Naive thymus-derived CD4-positive, alpha-beta T cell (primary cell): ENCODE measurements around the gene HIPK4. TPM values are rescaled to one million over a fixed set of nuclear protein-coding genes. Genes with fewer than 3 reads are reported as not detected.
"Not testable (repeated sequence)": the region's sequence is repeated elsewhere in the genome, so short reads cannot be mapped to it uniquely, and the experiment has no call there.

Experiments
- ATAC-seq: fragments of 150-1000 bp; cut with Tn5 transposase; 2 replicates; pipeline ENCODE4 v1.10.0; 2021; ENCODE audit warnings: mild to moderate bottlenecking, moderate library complexity
- CTCF ChIA-PET: fragments of 350-600 bp; sonication (Branson Sonifier 250); formaldehyde crosslinking; loops from one replicate; lab custom pipeline; 2021; ENCODE audit warnings: antibody characterized with exemption; lab: Charles Lee
- POLR2A ChIA-PET: fragments of 350-600 bp; sonication (Branson Sonifier 250); formaldehyde crosslinking; loops from one replicate; lab custom pipeline; 2021; ENCODE audit warnings: antibody characterized with exemption, inconsistent platforms; lab: Charles Lee
- DNase-seq, 9 donors: peaks; one replicate each; pipeline versions ENCODE4 v3.0.0 to v3.0.0-alpha.2; 2020 to 2022; ENCODE audit warnings: mixed read lengths in 1 of 9
- H3K27ac ChIP-seq: one replicate; pipeline ENCODE4 v1.7.0; 2013; ENCODE audit warnings: mild to moderate bottlenecking, low read depth, low read length, moderate library complexity
- H3K27me3 ChIP-seq, 2 donors: one replicate each; pipeline ENCODE4 v1.7.0; 2013; ENCODE audit warnings: low read length in 2 of 2, mild to moderate bottlenecking in 2 of 2, moderate library complexity in 2 of 2; ENCODE audit not compliant: control insufficient read depth in 2 of 2, insufficient read depth in 2 of 2
- H3K36me3 ChIP-seq, 3 experiments: 1 replicate in 2 of 3; 2 replicates in 1 of 3; pipeline ENCODE4 v1.7.0; 2013; ENCODE audit warnings: low read length in 3 of 3, mild to moderate bottlenecking in 3 of 3, moderate library complexity in 1 of 3; ENCODE audit not compliant: insufficient read depth in 3 of 3, control insufficient read depth in 2 of 3
- H3K4me1 ChIP-seq, 2 donors: one replicate each; pipeline ENCODE4 v1.7.0; 2013; ENCODE audit warnings: low read length in 2 of 2, mild to moderate bottlenecking in 2 of 2, moderate library complexity in 1 of 2; ENCODE audit not compliant: control insufficient read depth in 2 of 2, insufficient read depth in 2 of 2
- H3K4me3 ChIP-seq: 2 replicates; pipeline ENCODE4 v1.7.0; 2013; ENCODE audit warnings: mild to moderate bottlenecking, low read length
- H3K9me3 ChIP-seq, 3 experiments: 1 replicate in 2 of 3; 2 replicates in 1 of 3; pipeline ENCODE4 v1.7.0; 2013; ENCODE audit warnings: low read length in 3 of 3; ENCODE audit not compliant: control insufficient read depth in 2 of 3
- H3K27ac Mint-ChIP-seq, 9 donors: one replicate each; pipeline ENCODE4 v1.8.0; 2020 to 2022; ENCODE audit warnings: mixed read lengths in 9 of 9, mild to moderate bottlenecking in 8 of 9, moderate library complexity in 5 of 9, inconsistent platforms in 2 of 9
- H3K27me3 Mint-ChIP-seq, 5 donors: one replicate each; pipeline ENCODE4 v1.8.0; 2021 to 2022; ENCODE audit warnings: mixed read lengths in 5 of 5, mild to moderate bottlenecking in 1 of 5
- H3K36me3 Mint-ChIP-seq, 5 donors: one replicate each; pipeline ENCODE4 v1.8.0; 2020 to 2022; ENCODE audit warnings: mixed read lengths in 5 of 5, mild to moderate bottlenecking in 3 of 5, inconsistent platforms in 1 of 5
- H3K4me1 Mint-ChIP-seq, 7 donors: one replicate each; pipeline ENCODE4 v1.8.0; 2020 to 2022; ENCODE audit warnings: mixed read lengths in 7 of 7, mild to moderate bottlenecking in 3 of 7, inconsistent platforms in 1 of 7
- H3K4me3 Mint-ChIP-seq, 10 donors: one replicate each; pipeline ENCODE4 v1.8.0; 2020 to 2022; ENCODE audit warnings: mild to moderate bottlenecking in 10 of 10, mixed read lengths in 10 of 10, moderate library complexity in 6 of 10, inconsistent platforms in 2 of 10
- H3K9me3 Mint-ChIP-seq, 11 donors: one replicate each; pipeline ENCODE4 v1.8.0; 2020 to 2022; ENCODE audit warnings: mixed read lengths in 11 of 11, mild to moderate bottlenecking in 4 of 11, inconsistent platforms in 1 of 11, moderate library complexity in 1 of 11
- intact Hi-C, 2 donors: fragments of 100-400 bp; cut with micrococcal nuclease; formaldehyde crosslinking; loops; one replicate each; pipeline ENCODE4 v1.15.1; 2023
- polyA plus RNA-seq, 2 donors: library from polyadenylated mRNA; unstranded; fragments of 300-500 nt; fragmentation: Illumina TruSeq; gene quantifications; one replicate each; pipeline ENCODE4 v1.2.3, GENCODE V29; 2021
- total RNA-seq, 6 experiments: library from RNA in 5 of 6; stranded (reverse) in 5 of 6; gene quantifications; 1 replicate in 5 of 6; 2 replicates in 1 of 6; pipeline ENCODE4 v1.2.3 and lab custom pipeline; 2021 to 2026

Gene HIPK4
- total and polyA plus RNA-seq, 7 experiments from 2014 or later = 0.12 to 0.24 TPM; not detected in 5

- H3K4me1 ChIP-seq, intact Hi-C loops, H3K4me3 ChIP-seq, H3K9me3 Mint-ChIP-seq, H3K27ac Mint-ChIP-seq, H3K9me3 ChIP-seq, ATAC-seq, H3K27me3 Mint-ChIP-seq, H3K36me3 Mint-ChIP-seq, H3K27me3 ChIP-seq, H3K27ac ChIP-seq, DNase-seq, H3K36me3 ChIP-seq, H3K4me3 Mint-ChIP-seq: not testable (repeated sequence)
- ChIA-PET CTCF (interaction anchor here (0.7 kb wide), 2 partner anchors 9 to 1545 kb away, joined by 3 read pairs; no protein-coding TSS in a partner anchor), POLR2A (interaction anchor here (0.6 to 1.2 kb wide), 4 partner anchors 10 to 37 kb away, joined by 3 to 6 read pairs (median 4); no protein-coding TSS in a partner anchor)
- H3K4me1 Mint-ChIP-seq = peaks cover 0 to 26% (median 11%) of the 10 kb centered on the region in 7 donors
Measured at GRCh38 chr19:40430242-40430641, 40.3 kb upstream of the HIPK4 start.

- H3K9me3 Mint-ChIP-seq, H3K9me3 ChIP-seq, CTCF ChIA-PET, ATAC-seq, H3K4me3 Mint-ChIP-seq, H3K4me3 ChIP-seq, H3K36me3 Mint-ChIP-seq, H3K27me3 ChIP-seq, DNase-seq, H3K36me3 ChIP-seq, H3K27me3 Mint-ChIP-seq, H3K27ac ChIP-seq, H3K27ac Mint-ChIP-seq: not testable (repeated sequence)
- intact Hi-C loops = loop anchor here (5.0 to 10.0 kb wide), 6 partner anchors 184 to 1083 kb away; partner anchors contain the start of genes COQ8B (in 1 of the 2), EGLN2 (in 1 of the 2), HNRNPUL1 (in 1 of the 2) and ITPKC (in 1 of the 2)
- H3K4me1 ChIP-seq = peaks cover 11 to 12% of the 10 kb centered on the region in 2 donors
- POLR2A ChIA-PET = interaction anchor here (0.6 to 4.0 kb wide), 2 partner anchors 10 to 14 kb away, joined by 6 to 66 read pairs; partner anchors contain the start of gene SERTAD3
- H3K4me1 Mint-ChIP-seq = peaks cover 12 to 30% (median 15%) of the 10 kb centered on the region in 7 donors
Measured at GRCh38 chr19:40428197-40428596, 38.2 kb upstream of the HIPK4 start.

GRCh38 chr19:40425450-40426287 lies 35.7 kb upstream of the HIPK4 start, which contains the start of gene SERTAD1:
TSS of gene SERTAD1 (minus strand) at chr19:40425992. CDS start at chr19:40423546, 2,446 bp downstream.
- DNase-seq = peak; percentile 99 to 100 (median 100)
- H3K4me3 Mint-ChIP-seq = peak within 1 kb of the TSS; percentile 90 to 99 (median 96)
- H3K9me3 ChIP-seq = no peaks in the 10 kb centered on the region
- peaks cover 12 to 38% (median 24%) of the 10 kb centered on the region in 7 donors for H3K4me1 Mint-ChIP-seq
- ChIA-PET POLR2A (interaction anchor here (0.5 to 7.3 kb wide), 16 partner anchors 10 to 188 kb away, joined by 3 to 66 read pairs (median 5); partner anchors contain the start of genes BLVRB, C19orf47, PLD3 and SERTAD3), CTCF (interaction anchor here (1.4 to 1.5 kb wide), 2 partner anchors 40 to 209 kb away, joined by 4 to 6 read pairs; partner anchors contain the start of gene BLVRB)
- H3K36me3 ChIP-seq = peaks cover 0 to 17% (median 7%) of the 10 kb centered on the region in 3 experiments
- peaks cover 0 to 3% (median 0%) of the 10 kb centered on the region in 11 donors for H3K9me3 Mint-ChIP-seq
- intact Hi-C loops = loop anchor here (1.0 to 10.0 kb wide), 13 partner anchors 8 to 1081 kb away; partner anchors contain the start of genes ACTMAP (in 1 of the 2), AKT2 (in 1 of the 2), BLVRB (in 1 of the 2) and COQ8B (in 1 of the 2)
- peak within 1 kb of the TSS; percentile 77 for H3K4me3 ChIP-seq
- peak within 1 kb of the TSS; percentile 92 to 100 (median 98) for H3K27ac Mint-ChIP-seq
- ATAC-seq = peak; percentile 96
- H3K36me3 Mint-ChIP-seq = peaks cover 0 to 7% (median 4%) of the 10 kb centered on the region in 5 donors
- no peaks in the 10 kb centered on the region for H3K27me3 ChIP-seq
- H3K4me1 ChIP-seq = peaks cover 15 to 18% of the 10 kb centered on the region in 2 donors
- H3K27me3 Mint-ChIP-seq = peaks cover 0 to 2% (median 0%) of the 10 kb centered on the region in 5 donors
- H3K27ac ChIP-seq = peak within 1 kb of the TSS; percentile 87

- peaks cover 0 to 7% (median 4%) of the 10 kb centered on the region in 5 donors for H3K36me3 Mint-ChIP-seq
- ChIA-PET CTCF (interaction anchor here (0.6 to 1.4 kb wide), 3 partner anchors 19 to 1668 kb away, joined by 4 read pairs; partner anchors contain the start of gene SERTAD3), POLR2A (interaction anchor here (0.6 to 7.3 kb wide), 6 partner anchors 8 to 149 kb away, joined by 3 to 60 read pairs (median 4); partner anchors contain the start of genes BLVRB, SERTAD3 and SPTBN4)
- peaks cover 0 to 2% (median 0%) of the 10 kb centered on the region in 5 donors for H3K27me3 Mint-ChIP-seq
- H3K27ac Mint-ChIP-seq = peak overlapping the region; percentile 92 to 100 (median 98)
- peak overlapping the region; percentile 90 to 99 (median 96) for H3K4me3 Mint-ChIP-seq
- H3K27me3 ChIP-seq = no peaks in the 10 kb centered on the region
- H3K4me1 Mint-ChIP-seq = peaks cover 12 to 40% (median 26%) of the 10 kb centered on the region in 7 donors
- peak in 1 of 9 donors; percentile 19 for DNase-seq
- H3K4me3 ChIP-seq = peak overlapping the region; percentile 77
- ATAC-seq = no peak
- H3K36me3 ChIP-seq = peaks cover 0 to 17% (median 7%) of the 10 kb centered on the region in 3 experiments
- intact Hi-C loops = loop anchor here (1.0 to 10.0 kb wide), 11 partner anchors 8 to 1080 kb away; partner anchors contain the start of genes AKT2 (in 1 of the 2), BLVRB (in 1 of the 2), COQ8B (in 1 of the 2) and EGLN2 (in 1 of the 2)
- H3K9me3 ChIP-seq = no peaks in the 10 kb centered on the region
- H3K27ac ChIP-seq = peak overlapping the region; percentile 87
- peaks cover 15 to 18% of the 10 kb centered on the region in 2 donors for H3K4me1 ChIP-seq
- H3K9me3 Mint-ChIP-seq = peaks cover 0 to 3% (median 0%) of the 10 kb centered on the region in 11 donors
Measured at GRCh38 chr19:40424637-40425449, 34.9 kb upstream of the HIPK4 start.

GRCh38 chr19:40423938-40424337 lies 34.0 kb upstream of the HIPK4 start:
- Mint-ChIP-seq H3K4me1 (peaks cover 12 to 40% (median 33%) of the 10 kb centered on the region in 7 donors), H3K27ac (peak overlapping the region in 8 of 9 donors; percentile 74 to 100 (median 94)), H3K9me3 (peaks cover 0 to 4% (median 0%) of the 10 kb centered on the region in 11 donors), H3K36me3 (peaks cover 0 to 7% (median 4%) of the 10 kb centered on the region in 5 donors), H3K4me3 (peak overlapping the region; percentile 7 to 98 (median 72)), H3K27me3 (peaks cover 0 to 2% (median 0%) of the 10 kb centered on the region in 5 donors)
- H3K9me3 ChIP-seq = no peaks in the 10 kb centered on the region
- ATAC-seq (no peak), DNase-seq (no peak)
- H3K27ac ChIP-seq = no peak overlapping the region
- no peak overlapping the region for H3K4me3 ChIP-seq
- H3K4me1 ChIP-seq = peaks cover 15 to 18% of the 10 kb centered on the region in 2 donors
- CTCF ChIA-PET = interaction anchor here (1.3 to 1.4 kb wide), 2 partner anchors 20 to 211 kb away, joined by 4 read pairs; partner anchors contain the start of gene SERTAD3
- intact Hi-C loops = loop anchor here (10.0 kb wide), 2 partner anchors 291 to 1079 kb away; partner anchors contain the start of genes COQ8B (in 1 of the 2), ITPKC (in 1 of the 2) and SAMD4B (in 1 of the 2)
- no peaks in the 10 kb centered on the region for H3K27me3 ChIP-seq
- peaks cover 0 to 17% (median 7%) of the 10 kb centered on the region in 3 experiments for H3K36me3 ChIP-seq
- POLR2A ChIA-PET = interaction anchor here (1.5 to 7.3 kb wide), 4 partner anchors 9 to 42 kb away, joined by 3 to 60 read pairs (median 26); partner anchors contain the start of genes BLVRB, SERTAD3 and SPTBN4
